ENCODE measurements around the gene MYO3B. TPM values are rescaled to one million over a fixed set of nuclear protein-coding genes. Genes with fewer than 3 reads are reported as not detected.

Gene MYO3B
- total RNA-seq, 1 experiment from 2014 or later: 0.52 TPM

DNA sequence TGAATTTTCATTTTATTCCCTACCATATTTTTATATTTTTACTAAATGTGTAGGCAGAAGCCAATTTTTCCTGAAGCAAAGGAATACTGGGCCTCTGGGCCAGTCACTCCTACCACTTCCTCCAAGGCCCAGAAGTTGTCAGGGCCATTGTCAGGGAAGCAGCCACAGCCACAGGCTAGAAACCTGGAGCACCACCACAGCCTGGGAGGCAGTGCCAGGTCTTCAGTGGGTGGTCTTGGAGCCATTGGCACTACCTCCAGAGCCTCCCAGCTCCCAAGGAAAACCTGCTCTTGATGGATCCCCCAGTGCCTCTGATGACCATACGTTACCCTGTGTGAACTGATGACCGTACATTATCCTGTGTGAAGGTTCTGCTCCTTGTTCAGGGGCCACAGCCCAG, 401.6 kb downstream of the MYO3B start:
- Histone ChIP-seq H3K4me1 (ENCODE audit: insufficient read depth, low read length, poor library complexity, severe bottlenecking) (no peaks in the 10 kb centered on the region), H3K36me3 (ENCODE audit: insufficient read depth, low read length, poor library complexity, severe bottlenecking) (no peaks in the 10 kb centered on the region), H3K9me3 (ENCODE audit: low read depth, low read length, poor library complexity, severe bottlenecking) (no peaks in the 10 kb centered on the region), H3K27me3 (replicated peaks; ENCODE audit: insufficient read depth, low read depth, low read length, poor library complexity) (no peaks in the 10 kb centered on the region), H3K27ac (ENCODE audit: low read depth, low read length, poor library complexity, severe bottlenecking) (no peak overlapping the region), H3K4me3 (ENCODE audit: low read depth, low read length, poor library complexity, severe bottlenecking) (no peak overlapping the region)
- BruUV-seq (replicated peaks): no TSS peak
- POLR2A ChIA-PET (ENCODE audit: low non-redundant PET): no interaction called here
- intact Hi-C loops (cut with micrococcal nuclease; ENCODE audit: unreplicated experiment): no loop called here
- CTCF ChIA-PET: no interaction called here
- no peak for TF ChIP-seq EZH2 (IDR thresholded peaks at IDR 0.05; ENCODE audit: borderline replicate concordance, low read depth, low read length, poor library complexity, severe bottlenecking)
- TF ChIP-seq, protein P1, sequence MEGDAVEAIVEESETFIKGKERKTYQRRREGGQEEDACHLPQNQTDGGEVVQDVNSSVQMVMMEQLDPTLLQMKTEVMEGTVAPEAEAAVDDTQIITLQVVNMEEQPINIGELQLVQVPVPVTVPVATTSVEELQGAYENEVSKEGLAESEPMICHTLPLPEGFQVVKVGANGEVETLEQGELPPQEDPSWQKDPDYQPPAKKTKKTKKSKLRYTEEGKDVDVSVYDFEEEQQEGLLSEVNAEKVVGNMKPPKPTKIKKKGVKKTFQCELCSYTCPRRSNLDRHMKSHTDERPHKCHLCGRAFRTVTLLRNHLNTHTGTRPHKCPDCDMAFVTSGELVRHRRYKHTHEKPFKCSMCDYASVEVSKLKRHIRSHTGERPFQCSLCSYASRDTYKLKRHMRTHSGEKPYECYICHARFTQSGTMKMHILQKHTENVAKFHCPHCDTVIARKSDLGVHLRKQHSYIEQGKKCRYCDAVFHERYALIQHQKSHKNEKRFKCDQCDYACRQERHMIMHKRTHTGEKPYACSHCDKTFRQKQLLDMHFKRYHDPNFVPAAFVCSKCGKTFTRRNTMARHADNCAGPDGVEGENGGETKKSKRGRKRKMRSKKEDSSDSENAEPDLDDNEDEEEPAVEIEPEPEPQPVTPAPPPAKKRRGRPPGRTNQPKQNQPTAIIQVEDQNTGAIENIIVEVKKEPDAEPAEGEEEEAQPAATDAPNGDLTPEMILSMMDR (conservative IDR thresholded peaks at IDR 0.05; ENCODE audit: low read depth, low read length): no peak
- no peak for DNase-seq (ENCODE audit: low spot score)

DNA sequence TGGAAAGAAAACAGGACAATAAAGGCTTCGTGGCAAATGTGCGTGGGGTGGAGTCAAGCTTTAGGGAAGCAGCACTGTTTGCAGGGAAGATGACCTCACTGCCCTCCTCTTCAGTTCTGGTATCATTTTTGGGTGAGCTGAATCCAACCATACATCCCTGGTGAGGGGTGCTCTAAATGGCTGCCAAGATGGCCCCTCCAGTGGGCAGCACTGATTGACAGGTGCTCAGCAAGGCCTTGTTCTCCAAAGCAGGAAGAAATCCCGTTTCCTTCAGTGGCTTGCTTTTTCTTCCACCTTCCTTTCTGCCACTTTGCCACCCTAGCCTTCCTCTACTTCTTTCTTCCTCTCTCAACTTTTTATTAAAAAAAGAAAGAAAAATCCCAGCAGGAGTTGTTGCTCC, 404.4 kb downstream of the MYO3B start:
- ChIA-PET POLR2A (ENCODE audit: low non-redundant PET) (no interaction called here), CTCF (no interaction called here)
- no peak overlapping the region for H3K27ac ChIP-seq (ENCODE audit: low read depth, low read length, poor library complexity, severe bottlenecking)
- no peaks in the 10 kb centered on the region for H3K9me3 ChIP-seq (ENCODE audit: low read depth, low read length, poor library complexity, severe bottlenecking)
- H3K4me3 ChIP-seq (ENCODE audit: low read depth, low read length, poor library complexity, severe bottlenecking): no peak overlapping the region
- H3K36me3 ChIP-seq (ENCODE audit: insufficient read depth, low read length, poor library complexity, severe bottlenecking): no peaks in the 10 kb centered on the region
- peaks cover 4% of the 10 kb centered on the region for H3K4me1 ChIP-seq (ENCODE audit: insufficient read depth, low read length, poor library complexity, severe bottlenecking)
- no peak for DNase-seq (ENCODE audit: low spot score)
- intact Hi-C loops (cut with micrococcal nuclease; ENCODE audit: unreplicated experiment): no loop called here
- H3K27me3 ChIP-seq (replicated peaks; ENCODE audit: insufficient read depth, low read depth, low read length, poor library complexity): no peaks in the 10 kb centered on the region
- no peak for TF ChIP-seq EZH2 (IDR thresholded peaks at IDR 0.05; ENCODE audit: borderline replicate concordance, low read depth, low read length, poor library complexity, severe bottlenecking)
- TF ChIP-seq, protein P1 (conservative IDR thresholded peaks at IDR 0.05; ENCODE audit: low read depth, low read length): no peak
- no TSS peak for BruUV-seq (replicated peaks)

DNA sequence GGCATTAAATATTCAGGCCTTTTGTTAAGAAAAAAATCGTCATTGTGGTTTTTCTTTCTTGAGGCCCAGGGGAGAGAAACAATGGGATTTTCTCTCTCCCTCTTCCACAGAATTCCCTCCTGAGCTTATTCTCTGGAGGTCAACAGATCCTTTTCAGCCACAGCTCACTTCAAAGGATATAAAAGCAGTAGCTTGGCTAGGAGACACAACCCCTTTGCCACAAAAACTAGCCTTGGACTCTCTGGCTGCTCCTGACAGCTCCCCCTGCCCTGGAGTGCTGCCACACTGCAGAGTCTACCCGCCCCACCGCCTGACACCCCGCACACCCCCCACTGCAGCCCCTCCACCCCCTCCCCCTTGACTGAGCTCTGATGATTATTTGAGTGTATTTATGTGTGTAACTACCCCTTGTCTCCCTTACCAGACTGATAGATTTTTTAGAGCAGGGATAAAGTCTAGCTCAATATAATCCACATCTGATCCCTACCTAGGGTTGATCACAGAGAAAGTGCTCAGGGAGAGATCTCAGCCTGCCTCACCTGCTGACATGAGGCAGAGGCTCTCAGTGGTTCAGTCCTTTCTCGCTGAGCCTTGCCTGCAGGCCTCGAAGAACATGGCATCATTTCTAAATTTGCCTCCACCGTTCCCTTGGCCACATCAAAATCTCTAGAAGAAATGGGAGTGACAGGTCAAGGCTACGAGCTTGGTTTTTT, 405.0 kb downstream of the MYO3B start:
- TF ChIP-seq EZH2 (IDR thresholded peaks at IDR 0.05; ENCODE audit: borderline replicate concordance, low read depth, low read length, poor library complexity, severe bottlenecking): no peak
- TF ChIP-seq, protein P1 (conservative IDR thresholded peaks at IDR 0.05; ENCODE audit: low read depth, low read length): no peak
- Histone ChIP-seq H3K4me1 (ENCODE audit: insufficient read depth, low read length, poor library complexity, severe bottlenecking) (peaks cover 8% of the 10 kb centered on the region), H3K36me3 (ENCODE audit: insufficient read depth, low read length, poor library complexity, severe bottlenecking) (no peaks in the 10 kb centered on the region), H3K27ac (ENCODE audit: low read depth, low read length, poor library complexity, severe bottlenecking) (no peak overlapping the region), H3K27me3 (replicated peaks; ENCODE audit: insufficient read depth, low read depth, low read length, poor library complexity) (no peaks in the 10 kb centered on the region), H3K4me3 (ENCODE audit: low read depth, low read length, poor library complexity, severe bottlenecking) (no peak overlapping the region), H3K9me3 (ENCODE audit: low read depth, low read length, poor library complexity, severe bottlenecking) (no peaks in the 10 kb centered on the region)
- POLR2A ChIA-PET (ENCODE audit: low non-redundant PET): no interaction called here
- CTCF ChIA-PET: no interaction called here
- intact Hi-C loops (cut with micrococcal nuclease; ENCODE audit: unreplicated experiment): no loop called here
- BruUV-seq (replicated peaks): no TSS peak
- DNase-seq (ENCODE audit: low spot score): no peak
